HepG2 (cell line): ENCODE data around the gene KCNT2. TPM values are rescaled to one million over a fixed set of nuclear protein-coding genes. Genes with fewer than 3 reads are reported as not detected.

Experiments used
- ATAC-seq: fragments of 200-7000 bp; cut with Tn5 transposase; 3 replicates; pipeline ENCODE4 v1.9.1; 2020; ENCODE audit warnings: mild to moderate bottlenecking, moderate library complexity
- BruUV-seq: library from RNA; stranded (reverse); fragments of 400-500 nt; replicated peaks from 2 replicates; lab custom pipeline; 2021; lab: Mats Ljungman, UMichigan
- CTCF ChIA-PET: fragments of 300-600 bp; formaldehyde crosslinking; extraction: SDS; loops from one replicate; lab custom pipeline; 2021; ENCODE audit warnings: low total read pairs, inconsistent platforms, low intra/inter-chr PET ratio; lab: Yijun Ruan, JAX
- POLR2A ChIA-PET: fragments of 350-600 bp; sonication (Branson Sonifier 250); formaldehyde crosslinking; loops from one replicate; lab custom pipeline; 2020; ENCODE audit warnings: antibody characterized with exemption, inconsistent platforms; lab: Yijun Ruan, JAX
- DNase-seq: peaks from one replicate; pipeline ENCODE4 v3.0.0-alpha.2; 2015; ENCODE audit warnings: low spot score
- FAIRE-seq: peaks from 3 replicates; lab custom pipeline; 2011; peaks lifted over from hg19 to GRCh38; lab: Jason Lieb, UNC
- H2AFZ ChIP-seq: one replicate; pipeline ENCODE4 v1.6.1; 2011; ENCODE audit warnings: low read length, inconsistent platforms
- H3K27ac ChIP-seq: fragments of 300-600 bp; 3 replicates; pipeline ENCODE4 v1.8.0; 2011; ENCODE audit warnings: mixed run types, mild to moderate bottlenecking, mixed read lengths, low read length, inconsistent platforms; ENCODE audit not compliant: insufficient read depth; ENCODE audit errors: extremely low read length
- H3K27me3 ChIP-seq, 2 experiments: fragments of 200-600 bp in 1 of 2; 2 replicates in 1 of 2; 3 replicates in 1 of 2; pipeline versions ENCODE4 v1.6.0 to v1.8.0; 2011; ENCODE audit warnings: low read length in 2 of 2, mild to moderate bottlenecking in 2 of 2, moderate library complexity in 2 of 2, inconsistent platforms in 1 of 2; ENCODE audit not compliant: insufficient read depth in 2 of 2, control insufficient read depth in 1 of 2
- H3K36me3 ChIP-seq, 2 experiments: fragments of 200-600 bp in 1 of 2; replicated peaks in 1 of 2; 2 replicates in 1 of 2; 3 replicates in 1 of 2; pipeline versions ENCODE4 v1.5.1 to v1.8.0; 2011; ENCODE audit warnings: low read length in 2 of 2, inconsistent platforms in 1 of 2; ENCODE audit not compliant: insufficient read depth in 2 of 2, control insufficient read depth in 1 of 2
- H3K4me1 ChIP-seq: 2 replicates; pipeline ENCODE4 v1.5.1; 2012; ENCODE audit warnings: low read length, inconsistent platforms; ENCODE audit not compliant: insufficient read depth
- H3K4me2 ChIP-seq: 2 replicates; pipeline ENCODE4 v1.6.0; 2011; ENCODE audit warnings: low read depth, low read length, inconsistent platforms
- H3K4me3 ChIP-seq, 3 experiments: fragments of 200-600 bp in 1 of 3; sonication (generic), shearing (Covaris generic) in 1 of 3; replicated peaks in 1 of 3; 2 replicates each; pipeline ENCODE4 v1.5.1; 2011 to 2016; ENCODE audit warnings: low read length in 3 of 3, inconsistent platforms in 2 of 3, low read depth in 2 of 3, mild to moderate bottlenecking in 2 of 3, control low read depth in 1 of 3, mixed read lengths in 1 of 3; ENCODE audit not compliant: insufficient read depth in 1 of 3
- H3K79me2 ChIP-seq: one replicate; pipeline ENCODE4 v1.6.1; 2011; ENCODE audit warnings: low read length, inconsistent platforms; ENCODE audit not compliant: insufficient read depth
- H3K9ac ChIP-seq: 2 replicates; pipeline ENCODE4 v1.6.0; 2011; ENCODE audit warnings: mild to moderate bottlenecking, low read depth, low read length, inconsistent platforms; ENCODE audit not compliant: insufficient read depth
- H3K9me3 ChIP-seq: 2 replicates; pipeline ENCODE4 v1.5.1; 2012; ENCODE audit warnings: mild to moderate bottlenecking, low read length
- H4K20me1 ChIP-seq: 2 replicates; pipeline ENCODE4 v1.6.0; 2011; ENCODE audit warnings: inconsistent platforms, mild to moderate bottlenecking, low read length, moderate library complexity; ENCODE audit not compliant: insufficient read depth
- BRD4 ChIP-seq: sonication (generic); formaldehyde crosslinking; IDR thresholded peaks from 2 replicates; pipeline ENCODE4 v1.4.0; 2020; ENCODE audit warnings: missing genetic modification reagents
- ELF1 ChIP-seq: sonication (generic); formaldehyde crosslinking; IDR thresholded peaks from 2 replicates; pipeline ENCODE4 v1.4.0; 2020; ENCODE audit warnings: missing genetic modification reagents
- MED1 ChIP-seq: sonication (generic); formaldehyde crosslinking; IDR thresholded peaks from 2 replicates; pipeline ENCODE4 v1.4.0; 2020; ENCODE audit warnings: missing genetic modification reagents
- REXO4 ChIP-seq: sonication (generic); formaldehyde crosslinking; IDR thresholded peaks from 2 replicates; pipeline ENCODE4 v1.8.0; 2022; ENCODE audit warnings: missing genetic modification reagents, mild to moderate bottlenecking, borderline replicate concordance
- ZEB1 ChIP-seq: IDR thresholded peaks from 2 replicates; pipeline ENCODE4 v1.6.1; 2012; ENCODE audit warnings: mild to moderate bottlenecking, low read depth, inconsistent platforms; ENCODE audit not compliant: insufficient replicate concordance
- ZNF337 ChIP-seq: sonication (generic); formaldehyde crosslinking; IDR thresholded peaks from 2 replicates; pipeline ENCODE4 v1.5.1; 2020; ENCODE audit warnings: missing genetic modification reagents, low read depth, mild to moderate bottlenecking, borderline replicate concordance
- ZNF382 ChIP-seq: sonication (generic); formaldehyde crosslinking; IDR thresholded peaks from 2 replicates; pipeline ENCODE4 v1.5.0; 2020; ENCODE audit warnings: missing genetic modification reagents, mild to moderate bottlenecking, borderline replicate concordance
- ZNF549 ChIP-seq: sonication (generic); formaldehyde crosslinking; IDR thresholded peaks from 2 replicates; pipeline ENCODE4 v1.5.0; 2020; ENCODE audit warnings: missing genetic modification reagents
- in situ Hi-C: cut with HindIII; loops from 2 replicates; pipeline ENCODE4 v1.10.0; 2017; ENCODE audit warnings: low pct_unique_long_range_greater_than_20kb; ENCODE audit not compliant: extremely low pct_ligation_motif_present
- intact Hi-C: fragments of 100-400 bp; cut with micrococcal nuclease; formaldehyde crosslinking; loops from one replicate; pipeline ENCODE4 v1.10.0; 2022; ENCODE audit not compliant: unreplicated experiment
- polyA plus RNA-seq, 8 experiments: library from polyadenylated mRNA; depleted of rRNA in 3 of 8; stranded (reverse) in 7 of 8; unstranded in 1 of 8; fragments of >200 nt; fragmentation: Illumina TruSeq in 4 of 8; extraction: Trizol in 4 of 8; gene quantifications; 2 replicates each; pipeline versions ENCODE4 v1.2.1 to v1.2.3, GENCODE V29; 2011 to 2016; ENCODE audit warnings: low read depth in 4 of 8, missing spikeins in 1 of 8, mixed read lengths in 1 of 8; ENCODE audit not compliant: insufficient read depth in 1 of 8
- total RNA-seq, 5 experiments: library from RNA; depleted of rRNA; stranded (reverse); fragments of >200 nt; fragmentation: Illumina TruSeq; extraction: Trizol; gene quantifications; 2 replicates each; pipeline ENCODE4 v1.2.3, GENCODE V29; 2016; ENCODE audit warnings: low read depth in 1 of 5
- TF ChIP-seq, protein P1 (sequence below): sonication (generic); formaldehyde crosslinking; IDR thresholded peaks from 2 replicates; pipeline ENCODE4 v1.4.0; 2020; ENCODE audit warnings: missing genetic modification reagents
- TF ChIP-seq, protein P2 (sequence below), 2 experiments: sonication (generic) in 1 of 2; formaldehyde crosslinking in 1 of 2; IDR thresholded peaks; 2 replicates each; pipeline versions ENCODE4 v1.6.1 to v1.9.0; 2014 to 2022; ENCODE audit warnings: antibody characterized with exemption in 1 of 2, borderline replicate concordance in 1 of 2, inconsistent platforms in 1 of 2, low read depth in 1 of 2, missing genetic modification reagents in 1 of 2
- TF ChIP-seq, protein P3 (sequence below): sonication (generic); formaldehyde crosslinking; IDR thresholded peaks from 2 replicates; pipeline ENCODE4 v1.4.0; 2020; ENCODE audit warnings: mild to moderate bottlenecking, missing genetic modification reagents

KCNT2 gene
- total and polyA plus RNA-seq, 2 of the 13 experiments (the other 11 are each of a cell fraction or from before 2014, with no cell fraction given): not detected

DNA sequence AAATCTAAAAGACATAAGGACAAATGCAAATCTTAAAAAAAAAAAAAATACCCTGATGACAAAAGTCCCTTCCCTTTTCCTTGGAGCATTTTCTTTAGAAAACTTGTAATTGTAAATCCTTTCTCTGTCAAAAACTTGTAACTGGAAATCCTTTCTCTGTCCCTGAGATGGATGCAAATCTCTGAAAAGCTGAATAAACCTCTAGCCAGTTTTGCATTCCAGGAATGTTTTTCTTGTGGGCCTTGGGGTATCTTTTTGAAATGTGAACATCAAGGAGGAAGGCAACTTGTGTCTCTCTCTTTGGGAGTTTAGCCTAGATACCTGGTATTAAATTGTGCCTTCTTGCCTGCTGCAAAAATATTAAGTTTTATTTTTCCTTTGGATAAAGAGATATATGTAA lies 305.3 kb downstream of the KCNT2 start:
- no peaks in the 10 kb centered on the region for H3K36me3 ChIP-seq
- no peaks in the 10 kb centered on the region for H3K27me3 ChIP-seq
- intact Hi-C loops (no loop called here), in situ Hi-C loops (loop anchor here (25.0 kb wide), 1 partner anchor 166 kb away; no protein-coding TSS in a partner anchor)
- TF ChIP-seq ZNF337 (CRISPR knock-in tag): no peak
- no peak for TF ChIP-seq REXO4 (CRISPR knock-in tag)
- TF ChIP-seq ZEB1: no peak
- TF ChIP-seq BRD4 (CRISPR knock-in tag): no peak
- TF ChIP-seq, protein P1, sequence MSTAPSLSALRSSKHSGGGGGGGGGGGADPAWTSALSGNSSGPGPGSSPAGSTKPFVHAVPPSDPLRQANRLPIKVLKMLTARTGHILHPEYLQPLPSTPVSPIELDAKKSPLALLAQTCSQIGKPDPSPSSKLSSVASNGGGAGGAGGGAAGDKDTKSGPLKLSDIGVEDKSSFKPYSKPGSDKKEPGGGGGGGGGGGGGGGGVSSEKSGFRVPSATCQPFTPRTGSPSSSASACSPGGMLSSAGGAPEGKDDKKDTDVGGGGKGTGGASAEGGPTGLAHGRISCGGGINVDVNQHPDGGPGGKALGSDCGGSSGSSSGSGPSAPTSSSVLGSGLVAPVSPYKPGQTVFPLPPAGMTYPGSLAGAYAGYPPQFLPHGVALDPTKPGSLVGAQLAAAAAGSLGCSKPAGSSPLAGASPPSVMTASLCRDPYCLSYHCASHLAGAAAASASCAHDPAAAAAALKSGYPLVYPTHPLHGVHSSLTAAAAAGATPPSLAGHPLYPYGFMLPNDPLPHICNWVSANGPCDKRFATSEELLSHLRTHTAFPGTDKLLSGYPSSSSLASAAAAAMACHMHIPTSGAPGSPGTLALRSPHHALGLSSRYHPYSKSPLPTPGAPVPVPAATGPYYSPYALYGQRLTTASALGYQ (CRISPR knock-in tag): no peak
- TF ChIP-seq, protein P2, sequence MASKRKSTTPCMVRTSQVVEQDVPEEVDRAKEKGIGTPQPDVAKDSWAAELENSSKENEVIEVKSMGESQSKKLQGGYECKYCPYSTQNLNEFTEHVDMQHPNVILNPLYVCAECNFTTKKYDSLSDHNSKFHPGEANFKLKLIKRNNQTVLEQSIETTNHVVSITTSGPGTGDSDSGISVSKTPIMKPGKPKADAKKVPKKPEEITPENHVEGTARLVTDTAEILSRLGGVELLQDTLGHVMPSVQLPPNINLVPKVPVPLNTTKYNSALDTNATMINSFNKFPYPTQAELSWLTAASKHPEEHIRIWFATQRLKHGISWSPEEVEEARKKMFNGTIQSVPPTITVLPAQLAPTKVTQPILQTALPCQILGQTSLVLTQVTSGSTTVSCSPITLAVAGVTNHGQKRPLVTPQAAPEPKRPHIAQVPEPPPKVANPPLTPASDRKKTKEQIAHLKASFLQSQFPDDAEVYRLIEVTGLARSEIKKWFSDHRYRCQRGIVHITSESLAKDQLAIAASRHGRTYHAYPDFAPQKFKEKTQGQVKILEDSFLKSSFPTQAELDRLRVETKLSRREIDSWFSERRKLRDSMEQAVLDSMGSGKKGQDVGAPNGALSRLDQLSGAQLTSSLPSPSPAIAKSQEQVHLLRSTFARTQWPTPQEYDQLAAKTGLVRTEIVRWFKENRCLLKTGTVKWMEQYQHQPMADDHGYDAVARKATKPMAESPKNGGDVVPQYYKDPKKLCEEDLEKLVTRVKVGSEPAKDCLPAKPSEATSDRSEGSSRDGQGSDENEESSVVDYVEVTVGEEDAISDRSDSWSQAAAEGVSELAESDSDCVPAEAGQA (IDR thresholded peaks at IDR 0.05; ENCODE audit: low read depth): no peak
- TF ChIP-seq, protein P2 (CRISPR knock-in tag; IDR thresholded peaks at IDR 0.05; ENCODE audit: borderline replicate concordance): no peak
- no peak for TF ChIP-seq ZNF549 (CRISPR knock-in tag)
- TF ChIP-seq ZNF382: no peak
- TF ChIP-seq ELF1 (CRISPR knock-in tag): no peak
- TF ChIP-seq MED1 (CRISPR knock-in tag): no peak
- TF ChIP-seq, protein P3, sequence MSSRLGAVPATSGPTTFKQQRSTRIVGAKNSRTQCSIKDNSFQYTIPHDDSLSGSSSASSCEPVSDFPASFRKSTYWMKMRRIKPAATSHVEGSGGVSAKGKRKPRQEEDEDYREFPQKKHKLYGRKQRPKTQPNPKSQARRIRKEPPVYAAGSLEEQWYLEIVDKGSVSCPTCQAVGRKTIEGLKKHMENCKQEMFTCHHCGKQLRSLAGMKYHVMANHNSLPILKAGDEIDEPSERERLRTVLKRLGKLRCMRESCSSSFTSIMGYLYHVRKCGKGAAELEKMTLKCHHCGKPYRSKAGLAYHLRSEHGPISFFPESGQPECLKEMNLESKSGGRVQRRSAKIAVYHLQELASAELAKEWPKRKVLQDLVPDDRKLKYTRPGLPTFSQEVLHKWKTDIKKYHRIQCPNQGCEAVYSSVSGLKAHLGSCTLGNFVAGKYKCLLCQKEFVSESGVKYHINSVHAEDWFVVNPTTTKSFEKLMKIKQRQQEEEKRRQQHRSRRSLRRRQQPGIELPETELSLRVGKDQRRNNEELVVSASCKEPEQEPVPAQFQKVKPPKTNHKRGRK (CRISPR knock-in tag): no peak
- H3K4me2 ChIP-seq: no peak overlapping the region
- H3K9me3 ChIP-seq: no peaks in the 10 kb centered on the region
- H4K20me1 ChIP-seq: no peaks in the 10 kb centered on the region
- H3K4me1 ChIP-seq: no peaks in the 10 kb centered on the region
- no peak for FAIRE-seq
- H3K9ac ChIP-seq: no peak overlapping the region
- POLR2A ChIA-PET: no interaction called here
- no TSS peak for BruUV-seq
- CTCF ChIA-PET: no interaction called here
- H3K79me2 ChIP-seq: no peaks in the 10 kb centered on the region
- H3K4me3 ChIP-seq: no peak overlapping the region
- no peak overlapping the region for H2AFZ ChIP-seq
- ATAC-seq: no peak
- no peak for DNase-seq
- H3K27ac ChIP-seq: no peak overlapping the region
